Esophagus squamous epithelium (tissue), 4 donors: ENCODE measurements around the gene ZRANB3.

Experiments
- CTCF ChIP-seq, 6 experiments: fragments of 450-650 bp in 4 of 6; fragments of 200-600 bp in 2 of 6; sonication (generic) in 2 of 6; IDR thresholded peaks; one replicate each; pipeline ENCODE4 v1.5.1; 2016 to 2019; ENCODE audit warnings: antibody characterized with exemption in 6 of 6, mild to moderate bottlenecking in 4 of 6, moderate library complexity in 4 of 6
- POLR2A ChIP-seq, 4 donors: fragments of 450-650 bp; IDR thresholded peaks; one replicate each; pipeline ENCODE4 v1.6.1; 2017; ENCODE audit warnings: antibody characterized with exemption in 4 of 4, mild to moderate bottlenecking in 4 of 4, moderate library complexity in 3 of 4

GRCh38 chr2:135142323-135142722 lies 388.7 kb downstream of the ZRANB3 start:
- TF ChIP-seq POLR2A (IDR thresholded peaks at IDR 0.05) (no peak), CTCF (IDR thresholded peaks at IDR 0.05) (no peak)
